HepG2 (cell line): ENCODE data around the gene IL1R1. TPM values are rescaled to one million over a fixed set of nuclear protein-coding genes. Genes with fewer than 3 reads are reported as not detected.
A peak's percentile ranks its signal among the peaks of the same experiment; 100 is the strongest.

Experiments
- ATAC-seq: fragments of 200-7000 bp; cut with Tn5 transposase; 3 replicates; pipeline ENCODE4 v1.9.1; 2020; ENCODE audit warnings: mild to moderate bottlenecking, moderate library complexity
- BruUV-seq: library from RNA; stranded (reverse); fragments of 400-500 nt; replicated peaks from 2 replicates; lab custom pipeline; 2021; lab: Mats Ljungman, UMichigan
- CTCF ChIA-PET: fragments of 300-600 bp; formaldehyde crosslinking; extraction: SDS; loops from one replicate; lab custom pipeline; 2021; ENCODE audit warnings: low total read pairs, inconsistent platforms, low intra/inter-chr PET ratio; lab: Yijun Ruan, JAX
- POLR2A ChIA-PET: fragments of 350-600 bp; sonication (Branson Sonifier 250); formaldehyde crosslinking; loops from one replicate; lab custom pipeline; 2020; ENCODE audit warnings: antibody characterized with exemption, inconsistent platforms; lab: Yijun Ruan, JAX
- DNase-seq: peaks from one replicate; pipeline ENCODE4 v3.0.0-alpha.2; 2015; ENCODE audit warnings: low spot score
- FAIRE-seq: peaks from 3 replicates; lab custom pipeline; 2011; peaks lifted over from hg19 to GRCh38; lab: Jason Lieb, UNC
- H2AFZ ChIP-seq: one replicate; pipeline ENCODE4 v1.6.1; 2011; ENCODE audit warnings: low read length, inconsistent platforms
- H3K27ac ChIP-seq: fragments of 300-600 bp; 3 replicates; pipeline ENCODE4 v1.8.0; 2011; ENCODE audit warnings: mixed run types, mild to moderate bottlenecking, mixed read lengths, low read length, inconsistent platforms; ENCODE audit not compliant: insufficient read depth; ENCODE audit errors: extremely low read length
- H3K27me3 ChIP-seq, 2 experiments: fragments of 200-600 bp in 1 of 2; 2 replicates in 1 of 2; 3 replicates in 1 of 2; pipeline versions ENCODE4 v1.6.0 to v1.8.0; 2011; ENCODE audit warnings: low read length in 2 of 2, mild to moderate bottlenecking in 2 of 2, moderate library complexity in 2 of 2, inconsistent platforms in 1 of 2; ENCODE audit not compliant: insufficient read depth in 2 of 2, control insufficient read depth in 1 of 2
- H3K36me3 ChIP-seq, 2 experiments: fragments of 200-600 bp in 1 of 2; replicated peaks in 1 of 2; 2 replicates in 1 of 2; 3 replicates in 1 of 2; pipeline versions ENCODE4 v1.5.1 to v1.8.0; 2011; ENCODE audit warnings: low read length in 2 of 2, inconsistent platforms in 1 of 2; ENCODE audit not compliant: insufficient read depth in 2 of 2, control insufficient read depth in 1 of 2
- H3K4me1 ChIP-seq: 2 replicates; pipeline ENCODE4 v1.5.1; 2012; ENCODE audit warnings: low read length, inconsistent platforms; ENCODE audit not compliant: insufficient read depth
- H3K4me2 ChIP-seq: 2 replicates; pipeline ENCODE4 v1.6.0; 2011; ENCODE audit warnings: low read depth, low read length, inconsistent platforms
- H3K4me3 ChIP-seq, 3 experiments: fragments of 200-600 bp in 1 of 3; sonication (generic), shearing (Covaris generic) in 1 of 3; replicated peaks in 1 of 3; 2 replicates each; pipeline ENCODE4 v1.5.1; 2011 to 2016; ENCODE audit warnings: low read length in 3 of 3, inconsistent platforms in 2 of 3, low read depth in 2 of 3, mild to moderate bottlenecking in 2 of 3, control low read depth in 1 of 3, mixed read lengths in 1 of 3; ENCODE audit not compliant: insufficient read depth in 1 of 3
- H3K79me2 ChIP-seq: one replicate; pipeline ENCODE4 v1.6.1; 2011; ENCODE audit warnings: low read length, inconsistent platforms; ENCODE audit not compliant: insufficient read depth
- H3K9ac ChIP-seq: 2 replicates; pipeline ENCODE4 v1.6.0; 2011; ENCODE audit warnings: mild to moderate bottlenecking, low read depth, low read length, inconsistent platforms; ENCODE audit not compliant: insufficient read depth
- H3K9me3 ChIP-seq: 2 replicates; pipeline ENCODE4 v1.5.1; 2012; ENCODE audit warnings: mild to moderate bottlenecking, low read length
- H4K20me1 ChIP-seq: 2 replicates; pipeline ENCODE4 v1.6.0; 2011; ENCODE audit warnings: inconsistent platforms, mild to moderate bottlenecking, low read length, moderate library complexity; ENCODE audit not compliant: insufficient read depth
- CCAR2 ChIP-seq: fragments of 200-400 bp; formaldehyde crosslinking; optimal IDR thresholded peaks from 2 replicates; pipeline ENCODE3; 2018; ENCODE audit warnings: low read depth, mild to moderate bottlenecking, low read length, moderate library complexity
- DR1 ChIP-seq: sonication (generic); formaldehyde crosslinking; IDR thresholded peaks from 2 replicates; pipeline ENCODE4 v1.8.0; 2021; ENCODE audit warnings: mild to moderate bottlenecking, missing genetic modification reagents, inconsistent platforms
- MAFF ChIP-seq: IDR thresholded peaks from 2 replicates; pipeline ENCODE4 v1.6.1; 2011; ENCODE audit warnings: low read depth, low read length, improper control_type of control experiment
- MAFK ChIP-seq, 2 experiments: IDR thresholded peaks in 1 of 2; conservative IDR thresholded peaks in 1 of 2; 2 replicates each; pipeline ENCODE4 v1.6.1; 2011; ENCODE audit warnings: improper control_type of control experiment in 2 of 2, low read length in 2 of 2
- NFE2 ChIP-seq: sonication (generic); formaldehyde crosslinking; IDR thresholded peaks from 2 replicates; pipeline ENCODE4 v1.4.0; 2020; ENCODE audit warnings: missing genetic modification reagents
- NFE2L2 ChIP-seq: fragments of 150-350 bp; IDR thresholded peaks from 2 replicates; pipeline ENCODE4 v1.6.1; 2014; ENCODE audit warnings: low read length
- PITX1 ChIP-seq: sonication (generic); formaldehyde crosslinking; IDR thresholded peaks from 2 replicates; pipeline ENCODE4 v1.5.1; 2020; ENCODE audit warnings: mild to moderate bottlenecking, missing genetic modification reagents
- ZNF720 ChIP-seq: sonication (generic); formaldehyde crosslinking; IDR thresholded peaks from 2 replicates; pipeline ENCODE4 v1.4.0; 2020; ENCODE audit warnings: missing genetic modification reagents
- ZNF770 ChIP-seq: sonication (generic); formaldehyde crosslinking; IDR thresholded peaks from 2 replicates; pipeline ENCODE4 v1.5.0; 2020; ENCODE audit warnings: mild to moderate bottlenecking, missing genetic modification reagents
- WGBS: methylation state at CpG from one replicate; pipeline ENCODE4 v1.1.6; 2017; ENCODE audit warnings: low lambda C conversion rate; 5-methylcytosine and 5-hydroxymethylcytosine counted together
- in situ Hi-C: cut with HindIII; loops from 2 replicates; pipeline ENCODE4 v1.10.0; 2017; ENCODE audit warnings: low pct_unique_long_range_greater_than_20kb; ENCODE audit not compliant: extremely low pct_ligation_motif_present
- intact Hi-C: fragments of 100-400 bp; cut with micrococcal nuclease; formaldehyde crosslinking; loops from one replicate; pipeline ENCODE4 v1.10.0; 2022; ENCODE audit not compliant: unreplicated experiment
- polyA plus RNA-seq, 8 experiments: library from polyadenylated mRNA; depleted of rRNA in 3 of 8; stranded (reverse) in 7 of 8; unstranded in 1 of 8; fragments of >200 nt; fragmentation: Illumina TruSeq in 4 of 8; extraction: Trizol in 4 of 8; gene quantifications; 2 replicates each; pipeline versions ENCODE4 v1.2.1 to v1.2.3, GENCODE V29; 2011 to 2016; ENCODE audit warnings: low read depth in 4 of 8, missing spikeins in 1 of 8, mixed read lengths in 1 of 8; ENCODE audit not compliant: insufficient read depth in 1 of 8
- total RNA-seq, 5 experiments: library from RNA; depleted of rRNA; stranded (reverse); fragments of >200 nt; fragmentation: Illumina TruSeq; extraction: Trizol; gene quantifications; 2 replicates each; pipeline ENCODE4 v1.2.3, GENCODE V29; 2016; ENCODE audit warnings: low read depth in 1 of 5

Gene IL1R1
- total and polyA plus RNA-seq, 2 of the 13 experiments (the other 11 are each of a cell fraction or from before 2014, with no cell fraction given), result 38.0 to 93.1 TPM

GRCh38 chr2:102197389-102198137 is 55.0 kb downstream of the IL1R1 start:
- DNase-seq (no peak), FAIRE-seq (no peak), ATAC-seq (no peak)
- no peaks in the 10 kb centered on the region for H3K79me2 ChIP-seq
- POLR2A ChIA-PET, result no interaction called here
- peaks cover 0 to 7% of the 10 kb centered on the region in 2 experiments; a peak in 3 of 5 replicates for H3K27me3 ChIP-seq
- no peak overlapping the region for H3K4me2 ChIP-seq
- no peaks in the 10 kb centered on the region for H3K9me3 ChIP-seq
- BruUV-seq, result no TSS peak
- CTCF ChIA-PET, result no interaction called here
- intact Hi-C loops (no loop called here), in situ Hi-C loops (no loop called here)
- H2AFZ ChIP-seq, result no peak overlapping the region
- no peak overlapping the region for H3K4me3 ChIP-seq
- peak; percentile 72 to 81 for TF ChIP-seq MAFK (conservative IDR thresholded peaks at IDR 0.05 in 1 of 2, IDR thresholded peaks at IDR 0.05 in 1 of 2; ENCODE audit: low read length in 2 of 2)
- no peak for TF ChIP-seq PITX1 (CRISPR knock-in tag)
- peak; percentile 68 for TF ChIP-seq MAFF
- TF ChIP-seq NFE2, result peak; percentile 64; the same call in 1 of the 2 replicates
- TF ChIP-seq NFE2L2, result peak; percentile 96
- no peak for TF ChIP-seq ZNF720 (CRISPR knock-in tag)
- no peaks in the 10 kb centered on the region for H3K36me3 ChIP-seq
- H3K27ac ChIP-seq, result no peak overlapping the region
- 47% methylated on average over 5 of the region's 5 CpGs for WGBS
- H3K4me1 ChIP-seq, result peaks cover 24% of the 10 kb centered on the region
- no peaks in the 10 kb centered on the region for H4K20me1 ChIP-seq
- no peak overlapping the region for H3K9ac ChIP-seq

- Histone ChIP-seq H2AFZ (no peak overlapping the region), H3K4me1 (peaks cover 11% of the 10 kb centered on the region), H3K36me3 (no peaks in the 10 kb centered on the region), H3K9me3 (no peaks in the 10 kb centered on the region), H3K27ac (no peak overlapping the region), H3K4me3 (no peak overlapping the region), H3K4me2 (no peak overlapping the region), H3K79me2 (no peaks in the 10 kb centered on the region), H3K27me3 (peaks cover 0 to 7% of the 10 kb centered on the region in 2 experiments; a peak in 3 of 5 replicates), H3K9ac (no peak overlapping the region), H4K20me1 (no peaks in the 10 kb centered on the region)
- TF ChIP-seq CCAR2, result no peak
- TF ChIP-seq ZNF770 (CRISPR knock-in tag), result no peak
- no peak for TF ChIP-seq DR1
- ChIA-PET POLR2A (no interaction called here), CTCF (no interaction called here)
- no peak for FAIRE-seq
- intact Hi-C loops, result no loop called here
- no peak for DNase-seq
- 83% methylated on average over 1 of the region's 1 CpG for WGBS
- BruUV-seq, result no TSS peak
- in situ Hi-C loops, result no loop called here
- peak; percentile 48 for ATAC-seq
Observed at GRCh38 chr2:102200539-102200938, 58.0 kb downstream of the IL1R1 start.
